NCI-H446 treated with DMSO at 0.1 percent for 48 hours (cell line): ENCODE data around the gene CAMK2G.
"Not testable (repeated sequence)": the region's sequence is repeated elsewhere in the genome, so short reads cannot be mapped to it uniquely, and the experiment has no call there.

Experiments
- DNase-seq: peaks from one replicate; lab custom pipeline; 2025; lab: John Stamatoyannopoulos, UW

Gene CAMK2G

DNA sequence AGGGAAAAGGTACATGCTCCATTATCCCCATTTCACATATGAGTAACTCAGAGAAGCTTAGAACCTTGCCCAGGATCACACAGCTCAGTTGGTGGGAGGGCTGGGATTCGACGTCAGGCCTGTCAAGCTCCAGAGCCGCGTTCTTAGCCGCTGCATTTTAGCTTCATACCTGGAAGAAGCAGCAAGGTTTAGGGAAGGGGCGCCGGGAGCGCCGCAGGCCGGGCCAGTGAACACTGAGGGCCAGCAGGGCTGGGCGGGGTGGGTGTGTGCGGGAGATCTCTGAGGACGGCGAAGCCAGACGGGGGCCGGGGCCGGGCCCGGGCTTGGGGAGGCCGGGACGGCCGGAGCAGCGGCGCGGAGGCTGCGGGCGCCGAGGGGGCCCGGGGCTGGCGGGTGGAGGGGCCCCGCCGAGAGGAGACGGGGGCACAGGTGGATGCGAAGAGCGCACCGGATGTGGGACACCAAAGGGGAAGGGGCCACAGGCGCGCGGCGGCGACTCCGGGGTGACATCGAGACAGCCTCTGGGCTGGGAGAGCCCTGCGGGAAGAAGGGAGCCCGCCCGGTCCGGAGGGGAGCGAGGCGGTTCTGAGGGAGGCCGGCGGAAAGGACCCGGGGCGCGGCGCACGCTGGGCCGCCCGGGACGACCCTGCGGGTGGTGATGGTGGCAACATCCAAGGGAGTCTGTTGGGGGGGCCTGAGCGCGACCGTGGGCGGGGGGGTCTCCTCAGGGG, 63.5 kb downstream of the CAMK2G start:
- no peak for DNase-seq

DNA sequence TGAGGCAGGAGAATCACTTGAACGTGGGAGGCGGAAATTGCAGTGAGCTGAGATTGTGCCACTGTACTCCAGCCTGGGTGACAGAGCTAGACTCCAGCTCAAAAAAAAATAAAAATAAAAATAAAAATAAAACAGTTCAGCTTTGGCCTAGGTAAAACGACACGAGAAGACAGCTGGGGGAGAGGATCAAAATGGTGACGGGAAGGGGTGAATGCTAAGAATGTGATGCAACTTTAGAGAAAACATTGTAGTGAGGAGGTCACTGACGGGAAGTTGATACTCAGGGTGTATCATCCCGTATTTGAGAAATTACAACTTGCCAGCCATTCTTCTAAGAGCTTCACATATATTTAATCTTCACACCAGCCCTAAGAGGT, 64.0 kb downstream of the CAMK2G start:
- DNase-seq, result no peak

DNA sequence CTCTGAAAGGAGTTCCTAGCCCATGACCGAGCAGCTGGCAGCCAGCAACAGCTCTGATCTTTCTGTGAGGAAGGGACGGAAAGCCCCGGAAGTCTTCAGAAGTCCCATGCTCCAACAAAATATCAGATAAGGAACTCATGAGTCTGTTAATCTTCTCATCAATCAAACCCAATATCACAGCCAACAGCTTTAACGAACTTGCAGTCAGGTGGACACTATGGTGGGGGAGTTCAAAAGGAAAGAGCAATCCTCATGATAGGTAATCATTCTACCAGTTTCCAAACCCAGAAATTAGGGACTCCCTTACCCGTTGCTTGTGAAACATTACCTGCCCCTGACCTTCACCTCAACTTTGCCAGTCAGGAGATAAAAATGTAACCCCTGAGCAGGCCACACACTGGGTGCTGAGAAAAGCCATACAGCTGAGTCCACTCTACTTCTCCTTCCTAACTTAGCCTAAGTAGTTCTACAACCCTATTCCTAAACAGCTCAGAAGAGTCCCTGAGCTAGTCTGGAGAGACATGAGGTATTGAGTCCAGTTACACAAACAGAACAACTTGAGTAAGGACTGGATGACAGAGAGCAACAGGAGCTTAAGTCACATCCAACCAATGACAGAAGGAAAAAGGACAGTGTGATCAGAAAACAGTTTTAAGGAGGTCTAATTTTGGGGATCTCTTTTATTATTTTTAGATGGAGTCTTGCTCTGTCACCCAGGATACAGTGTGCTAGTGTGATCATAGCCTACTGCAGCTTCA, 65.1 kb downstream of the CAMK2G start:
- DNase-seq, result no peak

DNA sequence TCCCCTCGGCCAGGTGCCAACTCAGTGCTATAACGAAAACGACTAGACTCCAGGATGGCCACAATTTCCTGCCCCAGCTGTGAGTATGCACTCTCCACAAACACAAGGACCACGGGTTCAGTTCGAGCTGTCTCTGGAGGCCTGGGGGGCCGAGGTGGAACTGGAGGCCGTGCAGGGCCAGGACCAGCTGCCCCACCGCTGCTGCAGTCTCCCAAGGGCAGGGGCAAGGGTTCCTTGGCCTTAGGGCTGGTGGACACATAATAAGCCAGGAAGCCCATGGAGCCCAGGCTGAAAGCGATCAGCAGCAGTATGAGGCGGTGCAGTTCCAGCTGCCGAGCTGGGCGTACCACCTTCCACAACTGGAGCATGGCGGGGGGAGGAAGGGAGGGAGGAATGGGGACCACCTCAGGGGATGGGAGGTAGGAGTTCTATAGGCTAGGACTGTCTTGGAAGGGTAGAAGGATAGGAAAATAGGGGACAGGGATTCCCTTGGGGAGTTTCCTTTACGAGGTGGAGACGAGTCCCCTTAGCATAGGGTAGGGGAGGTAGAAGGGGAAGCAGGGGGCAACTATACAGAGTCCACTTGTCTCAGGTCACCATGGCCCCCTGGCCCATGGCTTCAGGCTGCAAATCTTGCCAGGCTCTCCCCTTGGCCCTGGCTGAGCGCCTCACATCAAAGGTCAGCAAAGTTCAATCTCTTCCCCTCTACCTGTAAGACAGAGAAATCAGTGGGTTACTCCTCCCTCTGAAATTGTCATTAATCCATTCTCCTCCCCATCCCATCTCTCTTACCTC, 66.1 kb downstream of the CAMK2G start:
- DNase-seq, result no peak

DNA sequence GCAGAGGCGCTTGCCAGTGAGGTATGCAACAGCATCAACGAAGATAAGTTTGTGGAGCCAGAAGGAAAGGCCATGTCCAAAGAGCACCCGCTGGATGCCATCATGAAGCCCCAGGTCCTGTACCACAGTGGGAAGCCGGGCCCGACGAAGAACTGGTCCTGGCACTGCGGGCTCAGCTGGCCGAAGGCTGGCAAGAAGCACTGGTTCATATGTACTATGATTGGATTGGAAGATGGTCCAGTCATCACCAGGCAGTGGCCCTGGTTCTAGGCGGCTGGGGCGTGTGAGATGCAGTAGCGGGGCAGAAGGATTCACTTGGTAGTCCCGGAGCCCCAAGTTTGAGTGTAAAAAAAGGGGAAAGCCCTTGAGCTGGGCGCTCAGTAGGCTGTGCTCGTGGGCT, 66.9 kb downstream of the CAMK2G start:
- no peak for DNase-seq

DNA sequence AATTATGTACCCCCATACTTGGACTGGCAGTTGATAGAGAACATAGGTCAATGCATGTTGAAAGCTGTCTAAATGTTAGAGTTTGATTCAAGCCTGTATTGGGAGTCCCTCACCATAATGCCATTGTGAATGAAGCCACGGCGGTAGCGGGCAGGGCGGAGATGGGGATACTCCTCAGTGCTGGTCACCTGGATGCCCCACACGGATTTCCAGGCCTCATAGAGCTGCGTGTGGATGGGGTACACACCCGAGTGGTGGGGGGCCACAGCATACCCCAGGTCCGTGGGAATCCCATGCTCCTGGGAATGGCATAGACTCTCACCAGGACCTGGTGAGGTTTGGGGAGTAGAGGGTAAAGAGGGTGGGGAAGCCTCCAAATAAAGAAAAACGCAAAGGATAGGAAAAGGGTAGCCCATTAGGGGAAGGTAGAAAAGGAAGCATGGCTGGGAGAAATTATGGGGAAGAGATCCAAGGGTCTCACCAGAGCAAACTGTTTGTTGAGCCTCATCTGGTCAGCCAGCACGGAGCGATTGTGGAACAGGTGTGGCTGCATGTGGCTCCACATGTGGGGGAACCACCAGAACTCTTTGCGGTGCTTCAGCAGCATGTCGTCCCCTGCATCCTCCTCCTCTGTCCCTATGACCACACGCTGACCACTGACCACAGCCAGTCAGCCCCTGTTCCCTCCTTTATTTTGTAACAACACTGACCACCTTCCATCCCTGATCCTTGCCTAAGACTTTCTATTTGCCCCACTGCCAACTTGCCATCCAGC, 68.0 kb downstream of the CAMK2G start:
- no peak for DNase-seq

- DNase-seq, result no peak
Measured at GRCh38 chr10:73803680-73804286, 70.6 kb downstream of the CAMK2G start.

DNA sequence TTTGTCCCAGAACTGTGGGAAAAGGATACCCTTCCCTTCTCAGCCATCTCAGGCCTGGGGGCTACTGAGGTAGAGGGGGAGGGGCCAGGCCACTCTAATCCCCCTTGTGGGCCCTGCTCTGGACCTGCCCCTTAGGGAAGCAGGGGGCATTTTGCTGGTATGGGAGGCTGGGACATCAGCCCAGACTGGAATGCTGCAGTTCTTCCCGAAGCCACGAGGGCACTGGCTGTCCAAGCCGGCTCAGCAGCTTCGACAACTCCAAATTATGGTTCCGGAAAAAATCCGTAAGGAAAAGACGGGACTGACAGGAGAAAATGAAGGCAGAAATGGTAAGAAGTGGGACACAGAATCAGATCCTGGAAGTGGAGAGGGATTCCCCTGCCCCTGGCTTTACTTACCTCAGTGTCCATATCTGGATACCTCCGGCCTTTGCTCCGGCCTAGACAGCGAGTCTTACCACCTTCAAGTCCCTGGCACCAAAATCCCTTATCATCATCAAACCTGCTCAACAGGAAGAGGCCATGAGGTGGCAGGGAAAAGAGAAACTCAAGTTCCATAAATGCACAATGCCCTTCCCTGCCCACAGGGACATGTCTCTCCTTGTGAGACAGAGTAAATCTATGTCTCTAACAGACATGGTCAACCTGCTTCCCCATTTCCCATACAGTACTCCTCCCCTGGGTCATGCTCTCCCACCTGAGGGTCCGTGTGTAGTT, 71.9 kb downstream of the CAMK2G start:
- no peak for DNase-seq

DNA sequence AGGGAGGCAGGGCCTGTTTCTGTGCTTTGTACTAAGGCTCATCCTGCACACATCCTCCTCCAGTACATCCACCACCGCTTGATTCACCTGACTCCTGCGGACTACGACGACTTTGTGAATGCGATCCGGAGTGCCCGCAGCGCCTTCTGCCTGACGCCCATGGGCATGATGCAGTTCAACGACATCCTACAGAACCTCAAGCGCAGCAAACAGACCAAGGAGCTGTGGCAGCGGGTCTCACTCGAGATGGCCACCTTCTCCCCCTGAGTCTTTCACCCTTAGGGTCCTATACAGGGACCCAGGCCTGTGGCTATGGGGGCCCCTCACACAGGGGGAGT, 73.1 kb downstream of the CAMK2G start:
- DNase-seq, result no peak

DNA sequence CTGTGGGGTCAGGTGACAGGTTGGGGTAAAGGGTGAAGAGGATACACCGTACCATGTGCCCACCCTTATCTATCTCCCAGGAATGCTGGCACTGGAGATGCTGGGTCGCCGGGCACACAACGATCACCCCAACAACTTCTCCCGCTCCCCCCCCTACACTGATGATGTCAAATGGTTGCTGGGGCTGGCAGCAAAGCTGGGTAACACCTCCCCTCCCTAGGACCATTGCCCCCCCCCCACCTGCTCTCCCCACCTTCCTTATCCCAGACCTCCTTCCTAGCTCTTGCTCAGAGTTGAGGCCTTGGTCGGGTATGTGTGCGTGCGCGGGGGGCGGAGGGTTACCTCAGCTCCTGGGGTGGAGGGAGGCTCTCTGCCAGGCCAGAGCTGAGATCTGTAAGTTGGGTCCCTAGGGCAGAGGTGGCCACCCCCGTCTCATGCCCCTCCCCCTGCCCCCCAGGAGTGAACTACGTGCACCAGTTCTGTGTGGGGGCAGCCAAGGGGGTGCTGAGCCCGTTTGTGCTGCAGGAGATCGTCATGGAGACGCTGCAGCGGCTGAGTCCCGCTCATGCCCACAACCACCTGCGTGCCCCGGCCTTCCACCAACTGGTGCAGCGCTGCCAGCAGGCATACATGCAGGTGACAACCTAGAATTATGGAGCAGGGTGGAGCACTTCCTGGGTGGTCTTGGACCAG, 73.6 kb downstream of the CAMK2G start:
- DNase-seq, result no peak

DNA sequence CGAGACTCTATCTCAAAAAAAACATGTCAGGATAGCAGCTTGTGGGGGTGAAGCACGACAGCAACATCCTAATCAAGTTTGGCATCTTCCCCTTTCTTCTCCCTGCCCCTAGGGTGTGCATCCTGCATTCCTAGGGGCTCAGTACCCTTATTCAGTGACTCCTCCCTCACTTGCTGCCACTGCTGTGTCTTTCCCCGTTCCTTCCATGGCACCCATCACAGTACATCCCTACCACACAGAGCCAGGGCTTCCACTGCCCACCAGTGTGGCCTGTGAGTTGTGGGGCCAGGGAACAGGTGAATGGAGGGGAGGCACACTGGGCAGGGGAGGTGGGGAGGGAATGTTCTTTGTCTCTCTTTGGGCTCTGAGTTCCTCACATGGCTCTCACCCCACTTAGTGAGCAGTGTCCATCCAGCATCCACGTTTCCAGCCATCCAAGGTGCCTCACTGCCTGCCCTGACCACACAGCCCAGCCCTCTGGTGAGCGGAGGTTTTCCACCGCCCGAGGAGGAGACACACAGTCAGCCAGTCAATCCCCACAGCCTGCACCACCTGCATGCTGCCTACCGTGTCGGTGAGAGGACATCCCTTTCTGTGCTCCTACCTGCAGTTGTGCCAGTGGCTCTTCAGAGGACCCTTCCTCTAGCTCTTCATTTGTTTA, 74.3 kb downstream of the CAMK2G start:
- no peak for DNase-seq

- no peak for DNase-seq
Measured at GRCh38 chr10:73798927-73799560, 75.3 kb downstream of the CAMK2G start.

- no peak for DNase-seq
Measured at GRCh38 chr10:73798087-73798486, 76.3 kb downstream of the CAMK2G start.

DNA sequence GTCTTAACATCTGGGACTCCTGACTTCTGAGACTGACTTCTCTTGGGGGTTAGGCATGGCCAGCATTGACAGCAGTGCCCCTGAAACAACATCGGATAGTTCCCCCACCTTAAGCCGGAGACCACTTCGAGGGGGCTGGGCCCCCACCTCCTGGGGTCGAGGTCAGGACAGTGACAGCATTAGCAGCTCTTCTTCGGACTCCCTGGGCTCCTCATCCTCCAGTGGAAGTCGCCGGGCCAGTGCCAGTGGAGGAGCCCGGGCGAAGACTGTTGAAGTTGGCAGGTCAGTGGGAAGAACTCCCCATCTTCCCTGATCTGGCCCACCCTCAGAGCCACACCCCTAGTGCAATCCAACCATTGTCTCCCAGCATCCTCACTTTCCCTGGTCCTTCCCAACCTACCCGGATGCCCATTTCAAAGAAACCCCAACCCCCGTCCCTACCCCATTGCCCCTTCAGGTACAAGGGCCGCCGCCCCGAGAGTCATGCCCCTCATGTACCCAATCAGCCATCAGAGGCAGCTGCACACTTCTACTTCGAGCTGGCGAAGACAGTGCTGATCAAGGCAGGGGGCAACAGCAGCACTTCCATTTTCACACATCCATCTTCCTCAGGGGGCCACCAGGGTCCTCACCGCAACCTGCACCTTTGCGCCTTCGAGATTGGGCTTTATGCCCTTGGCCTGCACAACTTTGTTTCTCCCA, 76.9 kb downstream of the CAMK2G start:
- no peak for DNase-seq

GRCh38 chr10:73796766-73797165, 77.6 kb downstream of the CAMK2G start:
- no peak for DNase-seq

DNA sequence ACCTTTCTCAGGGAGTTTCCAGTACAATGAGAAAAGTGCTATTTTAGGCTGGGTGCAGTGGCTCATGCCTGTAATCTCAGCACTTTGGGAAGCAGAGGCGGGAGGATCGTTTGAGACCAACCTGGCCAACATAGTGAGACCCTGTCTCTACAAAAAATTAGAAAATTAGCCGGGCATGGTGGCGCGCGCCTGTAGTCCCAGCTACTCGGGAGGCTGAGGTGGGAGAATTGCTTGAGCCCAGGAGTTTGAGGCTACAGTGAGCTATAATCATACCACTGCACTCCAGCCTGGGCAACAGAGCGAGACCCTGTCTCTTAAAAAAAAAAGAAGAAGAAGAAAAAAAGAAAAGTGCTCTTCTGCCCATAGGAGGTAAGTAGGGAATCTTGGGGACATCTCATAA, 78.3 kb downstream of the CAMK2G start:
- not testable (repeated sequence) for DNase-seq

DNA sequence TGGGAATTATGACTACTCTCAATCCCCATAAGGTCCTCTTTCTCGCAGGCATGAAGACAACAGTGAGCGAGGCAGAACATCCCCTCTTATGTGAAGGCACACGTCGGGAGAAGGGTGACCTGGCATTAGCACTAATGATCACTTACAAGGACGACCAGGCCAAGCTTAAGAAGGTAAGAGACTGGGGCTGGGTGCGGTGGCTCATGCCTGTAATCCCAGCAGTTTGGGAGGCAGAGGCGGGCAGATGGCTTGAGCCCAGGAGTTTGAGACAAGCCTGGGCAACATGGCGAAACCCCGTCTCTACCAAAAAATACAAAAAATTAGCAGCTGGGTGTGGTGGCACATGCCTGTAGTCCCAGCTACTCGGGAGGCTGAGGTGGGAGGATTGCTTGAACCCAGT, 78.9 kb downstream of the CAMK2G start:
- not testable (repeated sequence) for DNase-seq

DNA sequence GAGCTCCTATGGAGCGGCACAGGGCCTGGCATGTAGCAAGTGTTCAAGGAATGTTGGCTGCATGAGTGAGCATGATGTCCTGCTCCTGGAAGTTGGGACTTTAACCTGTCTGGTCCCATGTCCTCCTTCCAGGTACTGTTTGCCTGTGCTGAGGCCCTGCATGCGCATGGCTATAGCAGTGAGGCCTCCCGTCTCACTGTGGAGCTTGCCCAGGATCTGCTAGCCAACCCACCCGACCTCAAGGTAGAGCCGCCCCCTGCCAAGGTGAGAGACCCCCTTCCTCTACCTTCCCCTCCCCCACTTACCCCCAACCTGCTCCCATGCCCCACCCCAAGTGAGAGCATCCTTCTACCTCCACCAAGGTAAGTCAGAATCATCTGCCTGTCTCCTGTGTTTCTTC, 80.9 kb downstream of the CAMK2G start:
- no peak for DNase-seq

DNA sequence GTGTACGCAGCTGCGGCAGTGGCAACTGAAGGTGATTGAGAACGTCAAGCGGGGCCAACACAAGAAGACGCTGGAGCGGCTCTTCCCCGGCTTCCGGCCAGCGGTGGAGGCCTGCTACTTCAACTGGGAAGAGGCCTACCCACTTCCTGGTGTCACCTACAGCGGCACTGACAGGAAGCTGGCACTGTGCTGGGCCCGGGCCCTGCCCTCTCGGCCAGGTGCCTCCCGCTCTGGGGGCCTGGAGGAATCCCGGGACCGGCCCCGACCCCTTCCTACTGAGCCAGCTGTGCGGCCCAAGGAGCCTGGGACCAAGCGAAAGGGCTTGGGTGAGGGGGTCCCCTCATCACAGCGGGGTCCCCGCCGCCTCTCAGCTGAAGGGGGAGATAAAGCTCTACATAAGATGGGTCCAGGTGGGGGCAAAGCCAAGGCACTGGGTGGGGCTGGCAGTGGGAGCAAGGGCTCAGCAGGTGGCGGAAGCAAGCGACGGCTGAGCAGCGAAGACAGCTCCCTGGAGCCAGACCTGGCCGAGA, 82.4 kb downstream of the CAMK2G start:
- DNase-seq, result no peak
